ENCODE results near the gene PPIE. TPM values are rescaled to one million over a fixed set of nuclear protein-coding genes. Genes with fewer than 3 reads are reported as not detected.

PPIE gene
- total and polyA plus RNA-seq, 10 donors = 32.1 to 53.2 (median 41.1) TPM

GRCh38 chr1:39727221-39727931 lies 11.3 kb upstream of the PPIE start:
- peaks cover 0 to 71% (median 36%) of the 10 kb centered on the region in 7 donors for H3K27me3 ChIP-seq (replicated peaks in 1 of 7)
- TF ChIP-seq POLR2A (IDR thresholded peaks at IDR 0.05) (no peak), POLR2AphosphoS5 (IDR thresholded peaks at IDR 0.05) (no peak)
- TF ChIP-seq, protein P1, sequence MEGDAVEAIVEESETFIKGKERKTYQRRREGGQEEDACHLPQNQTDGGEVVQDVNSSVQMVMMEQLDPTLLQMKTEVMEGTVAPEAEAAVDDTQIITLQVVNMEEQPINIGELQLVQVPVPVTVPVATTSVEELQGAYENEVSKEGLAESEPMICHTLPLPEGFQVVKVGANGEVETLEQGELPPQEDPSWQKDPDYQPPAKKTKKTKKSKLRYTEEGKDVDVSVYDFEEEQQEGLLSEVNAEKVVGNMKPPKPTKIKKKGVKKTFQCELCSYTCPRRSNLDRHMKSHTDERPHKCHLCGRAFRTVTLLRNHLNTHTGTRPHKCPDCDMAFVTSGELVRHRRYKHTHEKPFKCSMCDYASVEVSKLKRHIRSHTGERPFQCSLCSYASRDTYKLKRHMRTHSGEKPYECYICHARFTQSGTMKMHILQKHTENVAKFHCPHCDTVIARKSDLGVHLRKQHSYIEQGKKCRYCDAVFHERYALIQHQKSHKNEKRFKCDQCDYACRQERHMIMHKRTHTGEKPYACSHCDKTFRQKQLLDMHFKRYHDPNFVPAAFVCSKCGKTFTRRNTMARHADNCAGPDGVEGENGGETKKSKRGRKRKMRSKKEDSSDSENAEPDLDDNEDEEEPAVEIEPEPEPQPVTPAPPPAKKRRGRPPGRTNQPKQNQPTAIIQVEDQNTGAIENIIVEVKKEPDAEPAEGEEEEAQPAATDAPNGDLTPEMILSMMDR (IDR thresholded peaks at IDR 0.05 in 8 of 11, conservative IDR thresholded peaks at IDR 0.05 in 3 of 11) = no peak

DNA sequence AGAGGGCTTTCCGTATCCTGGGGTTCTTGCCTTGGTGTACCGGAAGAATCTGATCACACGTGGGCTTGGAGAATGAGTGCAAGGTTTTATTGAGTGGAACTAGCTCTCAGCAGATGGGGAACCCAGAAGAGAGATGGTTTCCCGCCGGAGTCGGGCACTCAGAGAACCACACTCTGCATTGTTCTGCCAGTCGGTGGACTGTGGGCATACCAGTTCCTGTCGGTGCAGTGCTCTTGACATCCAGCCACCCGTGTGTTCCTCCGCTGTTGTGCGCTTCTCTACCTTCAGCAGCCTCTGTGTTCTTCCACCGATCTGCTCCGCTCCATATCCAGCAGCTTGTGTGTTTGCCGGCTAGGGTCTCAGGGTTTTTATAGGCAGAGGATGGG lies 10.8 kb upstream of the PPIE start:
- no peaks in the 10 kb centered on the region for H3K9me3 ChIP-seq
- intact Hi-C loops (cut with DNase I; ENCODE audit: low total_unique reads) = no loop called here
- TF ChIP-seq, protein P1 (IDR thresholded peaks at IDR 0.05 in 8 of 11, conservative IDR thresholded peaks at IDR 0.05 in 3 of 11) = no peak
- no peak for TF ChIP-seq POLR2AphosphoS5 (IDR thresholded peaks at IDR 0.05)
- no peak for TF ChIP-seq POLR2A (IDR thresholded peaks at IDR 0.05)
- WGBS, 5 donors = 59 to 70% (median 62%) methylated on average over 12 to 14 of the region's 14 CpGs
- H3K27me3 ChIP-seq (replicated peaks in 1 of 7) = peaks cover 0 to 77% (median 40%) of the 10 kb centered on the region in 7 donors
- no peak overlapping the region for H3K27ac ChIP-seq
- DNase-seq = no peak
- no peaks in the 10 kb centered on the region for H3K4me1 ChIP-seq
- no peak overlapping the region for H3K4me3 ChIP-seq
- no peaks in the 10 kb centered on the region for H3K36me3 ChIP-seq

More at GRCh38 chr1:39727221-39727931, 11.3 kb upstream of the PPIE start:
- no peaks in the 10 kb centered on the region for H3K9me3 ChIP-seq
- no peaks in the 10 kb centered on the region for H3K4me1 ChIP-seq
- intact Hi-C loops (cut with DNase I; ENCODE audit: low total_unique reads) = no loop called here
- 35 to 47% (median 40%) methylated on average over 10 of the region's 10 CpGs for WGBS, 5 donors
- H3K36me3 ChIP-seq = no peaks in the 10 kb centered on the region
- DNase-seq = no peak
- no peak overlapping the region for H3K27ac ChIP-seq
- no peak overlapping the region for H3K4me3 ChIP-seq

- Histone ChIP-seq H3K36me3 (no peaks in the 10 kb centered on the region), H3K27me3 (replicated peaks in 1 of 7) (peaks cover 0 to 88% (median 49%) of the 10 kb centered on the region in 7 donors), H3K27ac (no peak overlapping the region), H3K4me3 (no peak overlapping the region), H3K4me1 (no peaks in the 10 kb centered on the region), H3K9me3 (no peaks in the 10 kb centered on the region)
- intact Hi-C loops (cut with DNase I; ENCODE audit: low total_unique reads) = no loop called here
- DNase-seq = no peak
- WGBS, 5 donors = 59 to 74% (median 71%) methylated on average over 3 of the region's 3 CpGs
- TF ChIP-seq POLR2AphosphoS5 (IDR thresholded peaks at IDR 0.05) = no peak
- TF ChIP-seq, protein P1 (IDR thresholded peaks at IDR 0.05 in 8 of 11, conservative IDR thresholded peaks at IDR 0.05 in 3 of 11) = no peak
- TF ChIP-seq POLR2A (IDR thresholded peaks at IDR 0.05) = no peak
Observed at GRCh38 chr1:39729030-39729429, 9.7 kb upstream of the PPIE start.

DNA sequence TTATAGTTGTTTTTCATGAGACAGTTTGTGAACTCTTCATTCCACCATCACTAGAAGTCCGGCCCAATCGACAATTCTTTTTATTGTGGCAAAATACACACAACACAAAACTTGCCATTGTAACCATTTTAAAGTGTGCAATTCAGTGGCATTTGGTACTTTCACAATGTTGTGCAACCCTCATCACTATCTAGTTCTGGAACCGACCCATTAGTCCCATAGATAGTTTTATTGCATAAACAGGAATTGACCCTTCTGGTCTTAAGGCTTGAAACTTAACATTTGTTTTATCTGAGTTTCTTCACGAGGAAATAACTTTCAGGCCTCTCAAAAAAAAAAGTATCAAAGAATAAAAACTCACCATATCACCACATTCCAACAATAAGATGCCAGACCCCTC lies 8.8 kb upstream of the PPIE start:
- DNase-seq = no peak
- no peaks in the 10 kb centered on the region for H3K9me3 ChIP-seq
- peaks cover 0 to 91% (median 54%) of the 10 kb centered on the region in 7 donors for H3K27me3 ChIP-seq (replicated peaks in 1 of 7)
- no peak overlapping the region for H3K4me3 ChIP-seq
- H3K4me1 ChIP-seq = no peaks in the 10 kb centered on the region
- WGBS, 5 donors = 34 to 64% (median 56%) methylated on average over 3 to 4 of the region's 4 CpGs
- no peak overlapping the region for H3K27ac ChIP-seq
- TF ChIP-seq, protein P1 (IDR thresholded peaks at IDR 0.05 in 8 of 11, conservative IDR thresholded peaks at IDR 0.05 in 3 of 11) = no peak
- no peak for TF ChIP-seq POLR2A (IDR thresholded peaks at IDR 0.05)
- no peak for TF ChIP-seq POLR2AphosphoS5 (IDR thresholded peaks at IDR 0.05)
- H3K36me3 ChIP-seq = no peaks in the 10 kb centered on the region
- intact Hi-C loops (cut with DNase I; ENCODE audit: low total_unique reads) = no loop called here

Measured in spleen (tissue), 11 donors.